Panc1 (cell line): ENCODE data around the gene PAX3.

Source experiments
- POLR2AphosphoS5 ChIP-seq: IDR thresholded peaks from 2 replicates; pipeline ENCODE4 v1.6.1; 2012; ENCODE audit warnings: mild to moderate bottlenecking, low read depth, low read length, moderate library complexity
- SIN3A ChIP-seq: IDR thresholded peaks from 2 replicates; pipeline ENCODE4 v1.6.1; 2012; ENCODE audit warnings: low read depth, mild to moderate bottlenecking, low read length, moderate library complexity, borderline replicate concordance; ENCODE audit not compliant: insufficient read depth
- TCF7L2 ChIP-seq: IDR thresholded peaks from 2 replicates; pipeline ENCODE4 v1.6.1; 2011; ENCODE audit warnings: mild to moderate bottlenecking, low read depth, low read length, inconsistent platforms
- TF ChIP-seq, protein P1 (sequence below): fragments of 450-650 bp; IDR thresholded peaks from 2 replicates; pipeline ENCODE4 v1.5.1; 2017; ENCODE audit warnings: mild to moderate bottlenecking
- TF ChIP-seq, protein P2 (sequence below), 2 experiments: IDR thresholded peaks; 2 replicates each; pipeline ENCODE4 v1.6.1; 2011 to 2012; ENCODE audit warnings: low read depth in 2 of 2, control low read depth in 1 of 2, low read length in 1 of 2, mild to moderate bottlenecking in 1 of 2, moderate library complexity in 1 of 2; ENCODE audit not compliant: insufficient read depth in 1 of 2

DNA sequence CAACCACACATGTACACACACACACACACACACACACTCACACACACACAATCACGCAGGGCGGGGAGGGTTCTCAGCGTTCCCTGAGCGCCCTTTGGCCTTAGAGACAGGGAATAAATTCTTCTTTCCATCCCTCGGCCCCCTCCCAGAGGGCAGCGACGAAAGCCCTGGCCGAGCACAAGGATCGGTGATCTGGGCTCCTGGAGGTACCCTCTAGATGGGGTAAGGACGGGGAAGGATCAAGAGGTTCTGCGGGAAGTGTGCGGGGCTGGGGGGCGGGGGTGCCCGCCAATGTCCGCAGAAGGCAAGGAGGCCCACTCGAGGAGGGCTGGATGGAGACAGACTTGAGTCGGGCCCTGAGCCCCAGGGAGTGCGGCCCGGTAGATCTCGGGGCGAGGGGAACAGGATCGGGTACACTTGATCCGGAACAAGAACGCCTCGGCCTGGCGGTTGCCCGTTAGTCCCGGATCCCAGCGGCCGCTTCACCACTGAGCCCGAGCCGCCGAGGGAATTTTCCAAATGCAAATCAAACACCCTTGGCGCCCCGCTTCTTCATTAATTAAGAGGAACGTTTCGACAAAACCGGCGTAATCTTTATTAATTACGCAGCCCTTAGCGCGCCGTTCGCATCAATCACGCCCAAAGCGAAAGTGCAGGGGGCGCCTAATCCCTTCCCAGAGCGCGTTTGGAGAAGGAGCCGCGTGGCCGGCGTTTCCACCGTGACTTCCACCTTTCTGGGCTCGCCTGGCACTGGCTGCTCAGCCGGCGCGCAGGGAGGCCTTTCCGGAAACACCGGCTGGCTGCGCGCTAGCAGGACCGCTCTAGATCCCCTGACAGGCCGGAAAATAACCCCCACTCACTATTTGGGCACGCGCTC lies 7.0 kb upstream of the PAX3 start:
- TF ChIP-seq, protein P1, sequence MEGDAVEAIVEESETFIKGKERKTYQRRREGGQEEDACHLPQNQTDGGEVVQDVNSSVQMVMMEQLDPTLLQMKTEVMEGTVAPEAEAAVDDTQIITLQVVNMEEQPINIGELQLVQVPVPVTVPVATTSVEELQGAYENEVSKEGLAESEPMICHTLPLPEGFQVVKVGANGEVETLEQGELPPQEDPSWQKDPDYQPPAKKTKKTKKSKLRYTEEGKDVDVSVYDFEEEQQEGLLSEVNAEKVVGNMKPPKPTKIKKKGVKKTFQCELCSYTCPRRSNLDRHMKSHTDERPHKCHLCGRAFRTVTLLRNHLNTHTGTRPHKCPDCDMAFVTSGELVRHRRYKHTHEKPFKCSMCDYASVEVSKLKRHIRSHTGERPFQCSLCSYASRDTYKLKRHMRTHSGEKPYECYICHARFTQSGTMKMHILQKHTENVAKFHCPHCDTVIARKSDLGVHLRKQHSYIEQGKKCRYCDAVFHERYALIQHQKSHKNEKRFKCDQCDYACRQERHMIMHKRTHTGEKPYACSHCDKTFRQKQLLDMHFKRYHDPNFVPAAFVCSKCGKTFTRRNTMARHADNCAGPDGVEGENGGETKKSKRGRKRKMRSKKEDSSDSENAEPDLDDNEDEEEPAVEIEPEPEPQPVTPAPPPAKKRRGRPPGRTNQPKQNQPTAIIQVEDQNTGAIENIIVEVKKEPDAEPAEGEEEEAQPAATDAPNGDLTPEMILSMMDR = no peak
- TF ChIP-seq POLR2AphosphoS5 (no peak), TCF7L2 (no peak), SIN3A (no peak)
- TF ChIP-seq, protein P2, sequence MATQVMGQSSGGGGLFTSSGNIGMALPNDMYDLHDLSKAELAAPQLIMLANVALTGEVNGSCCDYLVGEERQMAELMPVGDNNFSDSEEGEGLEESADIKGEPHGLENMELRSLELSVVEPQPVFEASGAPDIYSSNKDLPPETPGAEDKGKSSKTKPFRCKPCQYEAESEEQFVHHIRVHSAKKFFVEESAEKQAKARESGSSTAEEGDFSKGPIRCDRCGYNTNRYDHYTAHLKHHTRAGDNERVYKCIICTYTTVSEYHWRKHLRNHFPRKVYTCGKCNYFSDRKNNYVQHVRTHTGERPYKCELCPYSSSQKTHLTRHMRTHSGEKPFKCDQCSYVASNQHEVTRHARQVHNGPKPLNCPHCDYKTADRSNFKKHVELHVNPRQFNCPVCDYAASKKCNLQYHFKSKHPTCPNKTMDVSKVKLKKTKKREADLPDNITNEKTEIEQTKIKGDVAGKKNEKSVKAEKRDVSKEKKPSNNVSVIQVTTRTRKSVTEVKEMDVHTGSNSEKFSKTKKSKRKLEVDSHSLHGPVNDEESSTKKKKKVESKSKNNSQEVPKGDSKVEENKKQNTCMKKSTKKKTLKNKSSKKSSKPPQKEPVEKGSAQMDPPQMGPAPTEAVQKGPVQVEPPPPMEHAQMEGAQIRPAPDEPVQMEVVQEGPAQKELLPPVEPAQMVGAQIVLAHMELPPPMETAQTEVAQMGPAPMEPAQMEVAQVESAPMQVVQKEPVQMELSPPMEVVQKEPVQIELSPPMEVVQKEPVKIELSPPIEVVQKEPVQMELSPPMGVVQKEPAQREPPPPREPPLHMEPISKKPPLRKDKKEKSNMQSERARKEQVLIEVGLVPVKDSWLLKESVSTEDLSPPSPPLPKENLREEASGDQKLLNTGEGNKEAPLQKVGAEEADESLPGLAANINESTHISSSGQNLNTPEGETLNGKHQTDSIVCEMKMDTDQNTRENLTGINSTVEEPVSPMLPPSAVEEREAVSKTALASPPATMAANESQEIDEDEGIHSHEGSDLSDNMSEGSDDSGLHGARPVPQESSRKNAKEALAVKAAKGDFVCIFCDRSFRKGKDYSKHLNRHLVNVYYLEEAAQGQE (IDR thresholded peaks at IDR 0.05; ENCODE audit: insufficient read depth in 1 of 2, low read depth in 2 of 2, low read length in 1 of 2) = no peak
